ENCODE results near the gene TMEM150A. TPM values are rescaled to one million over a fixed set of nuclear protein-coding genes. Genes with fewer than 3 reads are reported as not detected.
A peak's percentile ranks its signal among the peaks of the same experiment; 100 is the strongest.

The TMEM150A gene
- 1 to 10 TPM; 3.5 to 4.1 TPM for total RNA-seq

GRCh38 chr2:85602476-85603234 is at the start of gene TMEM150A:
TSS of gene TMEM150A (minus strand) at chr2:85602698. CDS start at chr2:85601948, 750 bp downstream.
- H3K36me3 Mint-ChIP-seq (ENCODE audit: insufficient read depth in 2 of 2), result no peaks in the 10 kb centered on the region
- no peaks in the 10 kb centered on the region for H3K27me3 Mint-ChIP-seq (ENCODE audit: low read depth)
- H3K27ac Mint-ChIP-seq, result peak within 1 kb of the TSS; percentile 1
- H3K9me3 Mint-ChIP-seq, result no peaks in the 10 kb centered on the region
- peak within 1 kb of the TSS; percentile 87 for H3K4me3 Mint-ChIP-seq
- peaks cover 49% of the 10 kb centered on the region for H3K4me1 Mint-ChIP-seq (ENCODE audit: low read depth)
- peak; percentile 89 to 93 for DNase-seq
- peak; percentile 97 for ATAC-seq (replicated peaks in 1 of 2)

- H3K27me3 Mint-ChIP-seq (ENCODE audit: low read depth), result no peaks in the 10 kb centered on the region
Observed at GRCh38 chr2:85652056-85652455, 49.6 kb upstream of the TMEM150A start.

GRCh38 chr2:85651097-85651496 is 48.6 kb upstream of the TMEM150A start:
- Mint-ChIP-seq H3K4me3 (no peak overlapping the region), H3K27ac (no peak overlapping the region), H3K9me3 (no peaks in the 10 kb centered on the region), H3K36me3 (ENCODE audit: insufficient read depth in 2 of 2) (peaks cover 9 to 27% of the 10 kb centered on the region in 2 donors), H3K27me3 (ENCODE audit: low read depth) (no peaks in the 10 kb centered on the region), H3K4me1 (ENCODE audit: low read depth) (no peaks in the 10 kb centered on the region)
- no peak for ATAC-seq (replicated peaks in 1 of 2)
- DNase-seq, result no peak

More at GRCh38 chr2:85652056-85652455, 49.6 kb upstream of the TMEM150A start:
- ATAC-seq (replicated peaks in 1 of 2) (no peak), DNase-seq (no peak)
- no peak overlapping the region for H3K4me3 Mint-ChIP-seq
- H3K9me3 Mint-ChIP-seq, result no peaks in the 10 kb centered on the region
- no peaks in the 10 kb centered on the region for H3K4me1 Mint-ChIP-seq (ENCODE audit: low read depth)
- H3K36me3 Mint-ChIP-seq (ENCODE audit: insufficient read depth in 2 of 2), result peaks cover 9 to 27% of the 10 kb centered on the region in 2 donors
- H3K27ac Mint-ChIP-seq, result no peak overlapping the region

- Mint-ChIP-seq H3K9me3 (no peaks in the 10 kb centered on the region), H3K36me3 (ENCODE audit: insufficient read depth in 2 of 2) (peaks cover 12 to 32% of the 10 kb centered on the region in 2 donors), H3K4me1 (ENCODE audit: low read depth) (no peaks in the 10 kb centered on the region), H3K27me3 (ENCODE audit: low read depth) (no peaks in the 10 kb centered on the region), H3K27ac (no peak overlapping the region), H3K4me3 (no peak overlapping the region)
- no peak for DNase-seq
- ATAC-seq (replicated peaks in 1 of 2), result no peak
Observed at GRCh38 chr2:85650456-85650855, 48.0 kb upstream of the TMEM150A start.

- Mint-ChIP-seq H3K9me3 (no peaks in the 10 kb centered on the region), H3K4me3 (no peak overlapping the region), H3K27ac (peak overlapping the region; percentile 58), H3K4me1 (ENCODE audit: low read depth) (no peaks in the 10 kb centered on the region), H3K36me3 (ENCODE audit: insufficient read depth in 2 of 2) (peaks cover 12 to 32% of the 10 kb centered on the region in 2 donors), H3K27me3 (ENCODE audit: low read depth) (no peaks in the 10 kb centered on the region)
- ATAC-seq (replicated peaks in 1 of 2) (no peak), DNase-seq (no peak)
Observed at GRCh38 chr2:85649201-85650190, 47.0 kb upstream of the TMEM150A start.

GRCh38 chr2:85648619-85649018 is 46.1 kb upstream of the TMEM150A start:
- Mint-ChIP-seq H3K27me3 (ENCODE audit: low read depth) (no peaks in the 10 kb centered on the region), H3K4me1 (ENCODE audit: low read depth) (no peaks in the 10 kb centered on the region), H3K27ac (no peak overlapping the region), H3K36me3 (ENCODE audit: insufficient read depth in 2 of 2) (peaks cover 12 to 36% of the 10 kb centered on the region in 2 donors), H3K9me3 (no peaks in the 10 kb centered on the region), H3K4me3 (no peak overlapping the region)
- ATAC-seq (replicated peaks in 1 of 2) (peak in 1 of 2 donors; percentile 13), DNase-seq (peak in 1 of 2 donors; percentile 12)

- peak overlapping the region; percentile 41 for H3K27ac Mint-ChIP-seq
- no peak for DNase-seq
- no peak overlapping the region for H3K4me3 Mint-ChIP-seq
- no peaks in the 10 kb centered on the region for H3K27me3 Mint-ChIP-seq (ENCODE audit: low read depth)
- H3K4me1 Mint-ChIP-seq (ENCODE audit: low read depth), result peaks cover 2% of the 10 kb centered on the region
- ATAC-seq (replicated peaks in 1 of 2), result no peak
- no peaks in the 10 kb centered on the region for H3K9me3 Mint-ChIP-seq
- H3K36me3 Mint-ChIP-seq (ENCODE audit: insufficient read depth in 2 of 2), result peaks cover 12 to 38% of the 10 kb centered on the region in 2 donors
Observed at GRCh38 chr2:85647823-85648526, 45.5 kb upstream of the TMEM150A start.

GRCh38 chr2:85646166-85646565 is 43.7 kb upstream of the TMEM150A start:
- Mint-ChIP-seq H3K27me3 (ENCODE audit: low read depth) (no peaks in the 10 kb centered on the region), H3K4me1 (ENCODE audit: low read depth) (peaks cover 13% of the 10 kb centered on the region), H3K9me3 (no peaks in the 10 kb centered on the region), H3K4me3 (no peak overlapping the region), H3K27ac (peak overlapping the region; percentile 38), H3K36me3 (ENCODE audit: insufficient read depth in 2 of 2) (peaks cover 19 to 50% of the 10 kb centered on the region in 2 donors)
- DNase-seq (no peak), ATAC-seq (replicated peaks in 1 of 2) (no peak)

GRCh38 chr2:85644909-85645308 is 42.4 kb upstream of the TMEM150A start:
- DNase-seq (no peak), ATAC-seq (replicated peaks in 1 of 2) (no peak)
- Mint-ChIP-seq H3K27ac (peak overlapping the region; percentile 38), H3K4me3 (no peak overlapping the region), H3K4me1 (ENCODE audit: low read depth) (peaks cover 13% of the 10 kb centered on the region), H3K9me3 (no peaks in the 10 kb centered on the region), H3K36me3 (ENCODE audit: insufficient read depth in 2 of 2) (peaks cover 22 to 55% of the 10 kb centered on the region in 2 donors), H3K27me3 (ENCODE audit: low read depth) (no peaks in the 10 kb centered on the region)

- Mint-ChIP-seq H3K27ac (peak overlapping the region; percentile 16), H3K36me3 (ENCODE audit: insufficient read depth in 2 of 2) (peaks cover 19 to 42% of the 10 kb centered on the region in 2 donors), H3K9me3 (no peaks in the 10 kb centered on the region), H3K4me3 (peak overlapping the region in 1 of 2 donors; percentile 6), H3K27me3 (ENCODE audit: low read depth) (no peaks in the 10 kb centered on the region), H3K4me1 (ENCODE audit: low read depth) (peaks cover 14% of the 10 kb centered on the region)
- ATAC-seq (replicated peaks in 1 of 2), result peak; percentile 68 to 92
- DNase-seq, result peak in 1 of 2 donors; percentile 15
Observed at GRCh38 chr2:85642725-85643124, 40.2 kb upstream of the TMEM150A start.

GRCh38 chr2:85635636-85636035 is 33.1 kb upstream of the TMEM150A start:
- H3K36me3 Mint-ChIP-seq (ENCODE audit: insufficient read depth in 2 of 2), result peaks cover 14 to 28% of the 10 kb centered on the region in 2 donors
- DNase-seq (no peak), ATAC-seq (replicated peaks in 1 of 2) (no peak)
- H3K4me1 Mint-ChIP-seq (ENCODE audit: low read depth), result peaks cover 8% of the 10 kb centered on the region
- H3K9me3 Mint-ChIP-seq, result no peaks in the 10 kb centered on the region
- H3K27me3 Mint-ChIP-seq (ENCODE audit: low read depth), result no peaks in the 10 kb centered on the region
- no peak overlapping the region for H3K4me3 Mint-ChIP-seq
- H3K27ac Mint-ChIP-seq, result no peak overlapping the region

GRCh38 chr2:85635011-85635410 is 32.5 kb upstream of the TMEM150A start:
- no peaks in the 10 kb centered on the region for H3K9me3 Mint-ChIP-seq
- no peak for ATAC-seq (replicated peaks in 1 of 2)
- no peak overlapping the region for H3K4me3 Mint-ChIP-seq
- H3K27ac Mint-ChIP-seq, result peak overlapping the region; percentile 56
- peaks cover 8% of the 10 kb centered on the region for H3K4me1 Mint-ChIP-seq (ENCODE audit: low read depth)
- peaks cover 13 to 26% of the 10 kb centered on the region in 2 donors for H3K36me3 Mint-ChIP-seq (ENCODE audit: insufficient read depth in 2 of 2)
- no peaks in the 10 kb centered on the region for H3K27me3 Mint-ChIP-seq (ENCODE audit: low read depth)
- no peak for DNase-seq

Data from activated T-cell treated with anti-CD3 and anti-CD28 coated beads, Interleukin-2, amount 50 U/mL, for 72 hours (primary cell).